Cardiac fibroblast (primary cell): ENCODE results near the gene SPATS2L.

Experiments
- DNase-seq, 2 donors: peaks; one replicate each; pipeline versions ENCODE4 v3.0.0 to v3.0.0-alpha.2; 2010; ENCODE audit warnings: low read depth in 2 of 2
- H3K4me3 ChIP-seq, 2 donors: replicated peaks in 1 of 2; 1 replicate in 1 of 2; 2 replicates in 1 of 2; pipeline ENCODE4 v1.5.1; 2011; ENCODE audit warnings: low read depth in 2 of 2, low read length in 2 of 2, mild to moderate bottlenecking in 2 of 2, moderate library complexity in 1 of 2
- TF ChIP-seq, protein P1 (sequence below): IDR thresholded peaks from one replicate; pipeline ENCODE4 v1.5.1; 2011; ENCODE audit warnings: low read depth, mild to moderate bottlenecking, low read length, inconsistent platforms

The SPATS2L gene

DNA sequence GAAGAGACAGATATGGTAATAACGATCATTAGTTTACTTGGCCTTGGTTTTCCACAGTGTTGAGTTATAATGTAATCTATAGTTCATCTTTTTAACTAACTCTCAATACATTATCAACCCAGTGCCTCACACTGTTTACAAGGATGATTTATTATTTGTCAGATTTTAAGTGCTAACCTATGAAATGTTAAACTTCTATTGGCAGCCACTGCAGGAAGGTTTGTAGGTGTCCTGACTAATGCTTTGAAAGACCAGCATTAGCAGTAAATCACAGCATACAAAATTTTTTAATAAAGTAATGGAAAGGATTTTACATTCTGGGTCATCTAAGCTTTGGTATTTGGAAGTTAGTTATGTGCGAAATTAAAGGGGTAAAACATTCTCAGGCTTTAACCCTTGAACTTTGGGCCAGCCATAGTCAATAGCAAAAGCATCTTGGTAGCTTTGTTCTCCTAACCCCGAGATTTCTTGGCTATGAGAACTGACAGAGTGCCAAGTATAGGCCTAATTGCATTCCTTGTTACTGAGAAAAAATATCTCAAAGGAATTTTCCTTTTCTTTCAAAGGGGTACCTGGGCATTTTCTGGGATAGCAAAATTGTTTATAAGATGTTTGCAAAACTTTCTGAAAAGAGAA, 30.6 kb downstream of the SPATS2L start:
- TF ChIP-seq, protein P1, sequence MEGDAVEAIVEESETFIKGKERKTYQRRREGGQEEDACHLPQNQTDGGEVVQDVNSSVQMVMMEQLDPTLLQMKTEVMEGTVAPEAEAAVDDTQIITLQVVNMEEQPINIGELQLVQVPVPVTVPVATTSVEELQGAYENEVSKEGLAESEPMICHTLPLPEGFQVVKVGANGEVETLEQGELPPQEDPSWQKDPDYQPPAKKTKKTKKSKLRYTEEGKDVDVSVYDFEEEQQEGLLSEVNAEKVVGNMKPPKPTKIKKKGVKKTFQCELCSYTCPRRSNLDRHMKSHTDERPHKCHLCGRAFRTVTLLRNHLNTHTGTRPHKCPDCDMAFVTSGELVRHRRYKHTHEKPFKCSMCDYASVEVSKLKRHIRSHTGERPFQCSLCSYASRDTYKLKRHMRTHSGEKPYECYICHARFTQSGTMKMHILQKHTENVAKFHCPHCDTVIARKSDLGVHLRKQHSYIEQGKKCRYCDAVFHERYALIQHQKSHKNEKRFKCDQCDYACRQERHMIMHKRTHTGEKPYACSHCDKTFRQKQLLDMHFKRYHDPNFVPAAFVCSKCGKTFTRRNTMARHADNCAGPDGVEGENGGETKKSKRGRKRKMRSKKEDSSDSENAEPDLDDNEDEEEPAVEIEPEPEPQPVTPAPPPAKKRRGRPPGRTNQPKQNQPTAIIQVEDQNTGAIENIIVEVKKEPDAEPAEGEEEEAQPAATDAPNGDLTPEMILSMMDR, result no peak
- peak in 1 of 2 donors; percentile 55 for DNase-seq

DNA sequence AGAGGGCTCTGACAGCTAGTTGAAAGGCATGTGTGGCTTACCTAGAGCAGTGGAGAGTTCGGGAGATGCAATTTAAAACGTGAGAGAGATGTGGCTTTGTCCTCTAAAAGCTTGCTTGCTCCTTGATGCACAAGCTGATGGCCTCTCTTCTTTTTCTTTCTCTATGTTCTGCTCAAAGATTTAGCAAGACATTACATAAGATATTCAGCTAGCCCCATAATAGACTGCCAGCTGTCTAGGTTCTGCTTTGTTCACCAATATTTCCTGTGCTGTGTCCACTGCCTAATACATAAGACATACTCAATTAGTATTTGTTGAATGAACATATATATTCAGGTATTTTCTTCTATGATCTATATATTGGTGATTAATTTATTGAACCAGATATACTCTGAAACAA, 31.1 kb downstream of the SPATS2L start:
- TF ChIP-seq, protein P1, result no peak
- no peak overlapping the region for H3K4me3 ChIP-seq

More for the DNA sequence above, 30.6 kb downstream of the SPATS2L start:
- no peak overlapping the region for H3K4me3 ChIP-seq

DNA sequence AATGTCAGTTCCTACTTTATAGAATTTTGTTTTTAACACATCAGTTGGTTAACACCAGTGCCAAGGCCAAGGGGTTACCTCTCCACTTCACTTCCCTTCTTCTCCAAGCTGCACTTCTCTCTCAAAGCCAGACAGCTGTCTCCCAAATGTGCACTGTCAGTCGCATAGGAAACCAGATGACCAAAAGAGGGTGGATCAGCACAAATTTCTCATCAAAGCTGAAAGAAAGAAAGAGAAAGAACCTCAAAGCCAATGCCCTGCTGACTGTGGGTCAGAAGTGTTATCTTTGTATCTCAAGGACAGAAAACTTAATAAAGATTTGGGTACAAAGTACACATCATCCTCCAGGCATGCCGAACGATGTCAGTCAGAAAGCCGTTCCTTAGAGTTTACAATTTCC, 32.2 kb downstream of the SPATS2L start:
- no peak overlapping the region for H3K4me3 ChIP-seq
- TF ChIP-seq, protein P1, result no peak
- no peak for DNase-seq

More for the DNA sequence above, 31.1 kb downstream of the SPATS2L start:
- DNase-seq, result no peak

DNA sequence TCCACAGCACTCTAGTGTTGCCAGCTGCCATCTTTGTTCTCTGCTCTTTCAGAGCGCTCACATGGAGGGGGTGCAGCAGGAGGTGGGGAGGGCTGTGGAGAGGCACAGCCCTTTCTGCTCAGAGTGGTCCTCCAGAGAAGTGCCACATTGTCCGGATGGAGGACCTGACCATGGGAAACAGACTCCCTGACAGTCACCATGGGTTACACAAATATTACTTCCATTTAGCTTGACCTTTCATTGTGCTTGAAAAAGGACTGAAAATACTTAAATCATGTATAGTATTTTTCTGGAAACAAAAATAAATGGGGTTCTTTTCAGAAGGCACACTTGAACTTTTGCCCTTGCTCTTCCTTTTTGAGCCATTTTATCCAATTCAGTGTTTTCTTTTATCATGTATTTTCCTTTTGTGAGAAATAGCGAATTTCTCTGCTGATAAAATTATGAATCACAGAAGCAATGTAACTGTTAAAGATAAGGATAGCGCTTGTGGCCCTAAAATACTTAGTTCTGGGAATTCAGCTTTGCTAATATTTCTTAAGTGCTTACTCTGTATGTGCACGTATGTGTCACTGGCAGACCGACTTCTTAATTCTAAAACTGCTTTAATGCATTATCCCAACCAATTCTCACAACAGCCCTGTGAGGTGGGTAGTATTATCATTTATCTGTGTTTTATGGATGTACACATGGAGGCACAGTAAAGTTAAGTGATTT, 34.2 kb downstream of the SPATS2L start:
- DNase-seq, result peak in 1 of 2 donors; percentile 76
- TF ChIP-seq, protein P1, result no peak
- H3K4me3 ChIP-seq, result no peak overlapping the region

DNA sequence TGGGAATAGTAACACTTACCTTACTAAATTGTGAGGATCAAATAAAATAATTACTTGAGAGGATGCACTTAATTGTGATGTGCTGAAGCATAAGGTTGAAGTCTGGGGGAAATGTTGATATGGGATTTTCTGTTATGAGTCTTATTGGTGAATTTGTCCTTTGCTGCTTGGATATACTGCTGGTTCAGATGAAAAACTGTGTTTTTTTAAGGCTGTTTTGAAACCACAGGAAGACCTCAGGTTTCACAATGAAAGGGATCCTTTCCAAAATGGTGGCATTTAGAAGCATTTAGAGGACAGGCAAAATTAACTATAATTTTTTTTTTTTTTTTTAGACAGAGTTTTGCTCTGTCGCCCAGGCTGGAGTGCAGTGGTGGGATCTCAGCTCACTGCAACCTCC, 34.9 kb downstream of the SPATS2L start:
- no peak overlapping the region for H3K4me3 ChIP-seq
- TF ChIP-seq, protein P1, result no peak
- peak in 1 of 2 donors; percentile 34 for DNase-seq

DNA sequence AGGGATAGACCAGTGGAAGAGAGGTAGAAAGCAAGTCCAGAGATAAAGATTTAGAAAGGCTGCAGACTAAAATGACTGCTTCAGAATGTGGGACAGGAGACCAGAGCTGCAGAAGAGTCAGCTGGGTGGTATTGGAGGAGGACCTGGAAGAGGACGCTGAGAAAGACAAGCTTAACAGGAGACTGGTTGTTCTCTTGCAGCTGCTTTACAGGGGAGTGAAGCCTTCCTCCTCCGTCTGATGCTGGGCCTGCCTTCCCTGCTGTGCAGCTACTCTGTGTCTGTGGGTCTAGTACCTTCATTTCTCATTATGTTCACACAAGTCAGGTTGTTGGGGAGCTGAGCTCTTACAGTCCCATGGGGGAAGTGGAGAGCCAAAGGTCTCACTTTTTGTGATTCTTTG, 35.7 kb downstream of the SPATS2L start:
- no peak for DNase-seq
- no peak overlapping the region for H3K4me3 ChIP-seq
- TF ChIP-seq, protein P1, result no peak
